ENCODE measurements around the gene BBX.

BBX gene

GRCh38 chr3:107854733-107855132 is 332.0 kb downstream of the BBX start:
- no peak for DNase-seq

GRCh38 chr3:107855710-107856109 is 332.9 kb downstream of the BBX start:
- no peak for DNase-seq

- no peak for DNase-seq
Measured at GRCh38 chr3:107857854-107858253, 335.1 kb downstream of the BBX start.

GRCh38 chr3:107858876-107859275 is 336.1 kb downstream of the BBX start:
- DNase-seq: no peak
